KMS-11 (cell line): ENCODE data around the gene PEX14.
"Not testable (repeated sequence)": the region's sequence is repeated elsewhere in the genome, so short reads cannot be mapped to it uniquely, and the experiment has no call there.

Experiments used
- H2AFZ ChIP-seq: fragments of 200-600 bp; sonication (generic); 2 replicates; pipeline ENCODE4 v1.6.1; 2016; ENCODE audit warnings: antibody characterized with exemption, mixed run types, low read depth
- H3K27ac ChIP-seq: fragments of 200-600 bp; sonication (generic); 2 replicates; pipeline ENCODE4 v1.6.1; 2016; ENCODE audit warnings: mild to moderate bottlenecking, mixed run types
- H3K27me3 ChIP-seq: fragments of 200-600 bp; sonication (generic); 2 replicates; pipeline ENCODE4 v1.6.1; 2017; ENCODE audit warnings: mild to moderate bottlenecking, low read depth, mixed run types, moderate library complexity; ENCODE audit not compliant: insufficient read depth
- H3K36me3 ChIP-seq: fragments of 200-600 bp; sonication (generic); 2 replicates; pipeline ENCODE4 v1.6.1; 2017; ENCODE audit warnings: mild to moderate bottlenecking, mixed run types; ENCODE audit not compliant: insufficient read depth
- H3K4me1 ChIP-seq: fragments of 200-600 bp; sonication (generic); 2 replicates; pipeline ENCODE4 v1.6.1; 2016; ENCODE audit warnings: mild to moderate bottlenecking, low read depth, mixed run types; ENCODE audit not compliant: poor library complexity, severe bottlenecking
- H3K4me2 ChIP-seq: fragments of 200-600 bp; sonication (generic); 2 replicates; pipeline ENCODE4 v1.7.0; 2016; ENCODE audit warnings: mild to moderate bottlenecking, mixed run types
- H3K4me3 ChIP-seq: fragments of 200-600 bp; sonication (generic); IDR thresholded peaks from 2 replicates; pipeline ENCODE4 v1.6.1; 2017; ENCODE audit warnings: low read depth, low read length, mixed read lengths; ENCODE audit not compliant: insufficient read depth
- H3K79me2 ChIP-seq: fragments of 200-600 bp; sonication (generic); 2 replicates; pipeline ENCODE4 v1.6.1; 2016; ENCODE audit warnings: low read depth, mixed run types; ENCODE audit not compliant: insufficient read depth
- H3K9ac ChIP-seq: fragments of 200-600 bp; sonication (generic); 2 replicates; pipeline ENCODE4 v1.6.1; 2016; ENCODE audit warnings: mild to moderate bottlenecking, mixed run types
- H4K20me1 ChIP-seq: fragments of 200-600 bp; sonication (generic); 2 replicates; pipeline ENCODE4 v1.6.1; 2016; ENCODE audit warnings: mild to moderate bottlenecking, mixed run types; ENCODE audit not compliant: insufficient read depth
- TF ChIP-seq, protein P1 (sequence below): fragments of 200-600 bp; sonication (generic); conservative IDR thresholded peaks from 2 replicates; pipeline ENCODE4 v1.6.1; 2017; ENCODE audit warnings: low read depth, mild to moderate bottlenecking, antibody characterized with exemption, low read length, moderate library complexity, mixed read lengths

PEX14 gene

DNA sequence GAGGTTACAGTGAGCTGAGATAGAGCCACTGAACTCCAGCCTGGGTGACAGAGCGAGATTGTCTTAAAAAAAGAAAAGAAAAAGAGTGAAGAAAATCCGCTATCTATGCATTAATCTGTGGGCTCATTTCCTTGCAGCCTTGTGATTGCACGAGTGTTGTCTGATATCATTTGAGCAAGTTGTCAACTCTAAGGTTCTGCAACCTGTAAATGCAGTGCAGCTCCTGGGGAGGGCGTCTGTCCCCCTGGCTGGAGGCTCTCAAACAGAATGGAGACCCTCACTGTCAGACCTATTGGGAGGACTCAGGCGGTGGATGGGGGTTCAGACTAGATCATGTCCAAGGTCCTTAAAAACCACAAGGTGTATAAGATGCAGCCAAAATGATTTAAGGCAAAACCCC is 18.7 kb upstream of the PEX14 start:
- Histone ChIP-seq H3K27ac (no peak overlapping the region), H2AFZ (no peak overlapping the region), H4K20me1 (no peaks in the 10 kb centered on the region), H3K79me2 (no peaks in the 10 kb centered on the region), H3K36me3 (no peaks in the 10 kb centered on the region), H3K27me3 (no peaks in the 10 kb centered on the region), H3K4me1 (peaks cover 30% of the 10 kb centered on the region), H3K4me3 (no peak overlapping the region), H3K9ac (no peak overlapping the region), H3K4me2 (no peak overlapping the region)
- TF ChIP-seq, protein P1, sequence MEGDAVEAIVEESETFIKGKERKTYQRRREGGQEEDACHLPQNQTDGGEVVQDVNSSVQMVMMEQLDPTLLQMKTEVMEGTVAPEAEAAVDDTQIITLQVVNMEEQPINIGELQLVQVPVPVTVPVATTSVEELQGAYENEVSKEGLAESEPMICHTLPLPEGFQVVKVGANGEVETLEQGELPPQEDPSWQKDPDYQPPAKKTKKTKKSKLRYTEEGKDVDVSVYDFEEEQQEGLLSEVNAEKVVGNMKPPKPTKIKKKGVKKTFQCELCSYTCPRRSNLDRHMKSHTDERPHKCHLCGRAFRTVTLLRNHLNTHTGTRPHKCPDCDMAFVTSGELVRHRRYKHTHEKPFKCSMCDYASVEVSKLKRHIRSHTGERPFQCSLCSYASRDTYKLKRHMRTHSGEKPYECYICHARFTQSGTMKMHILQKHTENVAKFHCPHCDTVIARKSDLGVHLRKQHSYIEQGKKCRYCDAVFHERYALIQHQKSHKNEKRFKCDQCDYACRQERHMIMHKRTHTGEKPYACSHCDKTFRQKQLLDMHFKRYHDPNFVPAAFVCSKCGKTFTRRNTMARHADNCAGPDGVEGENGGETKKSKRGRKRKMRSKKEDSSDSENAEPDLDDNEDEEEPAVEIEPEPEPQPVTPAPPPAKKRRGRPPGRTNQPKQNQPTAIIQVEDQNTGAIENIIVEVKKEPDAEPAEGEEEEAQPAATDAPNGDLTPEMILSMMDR, result no peak

DNA sequence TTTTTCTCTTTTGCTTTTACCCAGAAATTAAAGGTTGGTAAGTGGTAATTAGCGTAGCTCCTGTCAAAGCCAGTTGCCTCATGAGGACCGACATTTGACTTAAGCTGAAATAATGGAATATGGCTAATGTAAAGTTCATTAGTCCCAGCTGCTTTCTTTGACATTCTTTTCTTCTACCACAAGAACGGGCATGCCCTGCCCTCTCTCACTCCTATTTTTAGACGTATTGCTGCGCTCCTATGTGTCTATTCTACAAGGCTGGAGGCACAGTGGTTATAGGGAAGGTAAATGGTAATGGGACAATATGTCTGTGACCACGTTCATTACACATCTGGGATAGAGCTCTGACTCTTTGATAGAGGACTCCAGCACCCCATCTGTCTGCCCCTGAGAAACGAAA is 18.1 kb upstream of the PEX14 start:
- no peak overlapping the region for H3K4me3 ChIP-seq
- H3K36me3 ChIP-seq, result no peaks in the 10 kb centered on the region
- no peak overlapping the region for H3K27ac ChIP-seq
- no peak overlapping the region for H3K4me2 ChIP-seq
- no peaks in the 10 kb centered on the region for H3K27me3 ChIP-seq
- H3K9ac ChIP-seq, result no peak overlapping the region
- TF ChIP-seq, protein P1, result no peak
- no peaks in the 10 kb centered on the region for H4K20me1 ChIP-seq
- no peaks in the 10 kb centered on the region for H3K79me2 ChIP-seq
- H3K4me1 ChIP-seq, result peaks cover 30% of the 10 kb centered on the region
- no peak overlapping the region for H2AFZ ChIP-seq

DNA sequence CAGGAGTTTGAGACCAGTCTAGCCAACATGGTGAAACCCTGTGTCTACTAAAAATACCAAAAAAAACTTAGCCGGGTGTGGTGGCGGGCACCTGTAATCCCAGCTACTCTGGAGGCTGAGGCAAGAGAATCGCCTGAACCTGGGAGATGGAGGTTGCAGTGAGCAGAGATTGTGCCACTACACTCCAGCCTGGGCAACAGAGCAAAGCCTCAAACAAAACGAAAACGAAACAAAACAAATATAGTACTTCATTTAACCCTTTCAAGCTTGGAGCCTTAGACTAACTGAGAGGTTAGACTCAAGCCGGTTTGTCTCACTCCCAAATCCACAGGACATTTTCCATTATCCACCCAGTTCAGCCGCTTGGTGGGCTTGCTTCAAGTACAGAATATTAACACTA is 17.3 kb upstream of the PEX14 start:
- not testable (repeated sequence) for H4K20me1 ChIP-seq, H3K9ac ChIP-seq, H2AFZ ChIP-seq, H3K4me3 ChIP-seq, H3K27ac ChIP-seq, H3K79me2 ChIP-seq, H3K36me3 ChIP-seq, H3K27me3 ChIP-seq
- H3K4me2 ChIP-seq, result peak overlapping the region; percentile 26; the same call in 1 of the 2 replicates
- peaks cover 30% of the 10 kb centered on the region for H3K4me1 ChIP-seq

DNA sequence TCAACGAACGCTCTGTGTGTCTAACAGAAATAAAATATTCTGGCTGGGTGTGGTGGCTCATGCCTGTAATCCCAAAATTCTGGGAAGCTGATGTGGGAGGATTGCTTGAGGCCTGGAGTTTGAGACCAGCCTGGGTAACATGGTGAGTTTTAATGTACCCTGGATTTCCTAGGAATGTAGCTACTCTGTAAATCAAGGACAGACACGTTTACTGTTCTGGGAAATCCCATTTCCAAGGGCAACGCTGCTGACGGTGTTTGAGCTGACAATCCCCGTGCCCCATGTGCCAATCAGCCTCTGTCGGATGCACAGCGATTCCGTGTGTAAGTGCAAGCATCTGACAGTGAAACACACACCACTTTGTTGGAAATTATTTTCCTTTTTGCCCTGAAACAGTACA is 16.9 kb upstream of the PEX14 start:
- Histone ChIP-seq H3K36me3 (0 out of 2 replicates have a peak, but pooled peaks cover 5% of the 10 kb centered on the region), H3K79me2 (no peaks in the 10 kb centered on the region), H3K27ac (no peak overlapping the region), H3K4me3 (no peak overlapping the region), H3K27me3 (no peaks in the 10 kb centered on the region), H3K9ac (no peak overlapping the region), H4K20me1 (no peaks in the 10 kb centered on the region), H2AFZ (no peak overlapping the region), H3K4me2 (peak overlapping the region; percentile 26; the same call in 1 of the 2 replicates), H3K4me1 (peaks cover 30% of the 10 kb centered on the region)
- TF ChIP-seq, protein P1, result no peak

DNA sequence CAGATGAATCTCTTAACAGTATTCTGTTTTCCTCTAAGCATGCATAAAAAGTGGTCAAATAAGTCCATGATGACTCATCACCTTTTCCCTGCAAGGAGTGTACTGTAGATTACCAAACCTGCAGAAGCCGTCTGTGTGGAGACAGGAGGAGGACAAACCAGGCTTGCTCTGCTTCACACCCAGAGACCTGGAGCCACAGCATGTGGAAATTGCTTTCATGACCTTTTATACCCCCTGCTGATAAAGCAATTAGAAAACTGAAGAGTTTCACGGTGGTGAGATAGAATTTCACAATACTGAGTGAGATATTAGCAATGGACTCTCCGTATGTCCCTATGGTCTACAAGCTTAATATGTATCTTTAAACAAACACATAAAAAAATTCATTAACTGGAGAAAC is 15.6 kb upstream of the PEX14 start:
- Histone ChIP-seq H3K4me3 (no peak overlapping the region), H3K79me2 (no peaks in the 10 kb centered on the region), H3K9ac (no peak overlapping the region), H3K4me2 (peak overlapping the region; percentile 6; the same call in 1 of the 2 replicates), H3K36me3 (0 out of 2 replicates have a peak, but pooled peaks cover 8% of the 10 kb centered on the region), H3K27me3 (no peaks in the 10 kb centered on the region), H4K20me1 (no peaks in the 10 kb centered on the region), H3K27ac (peak overlapping the region; percentile 16; the same call in 1 of the 2 replicates), H3K4me1 (peaks cover 30% of the 10 kb centered on the region), H2AFZ (no peak overlapping the region)
- TF ChIP-seq, protein P1, result no peak
